LNCaP clone FGC (cell line): ENCODE results near the gene IL6R.

Experiments used
- DNase-seq: peaks from one replicate; pipeline ENCODE4 v3.0.0-alpha.2; 2011; ENCODE audit warnings: low read depth
- H3K4me3 ChIP-seq: 2 replicates; pipeline ENCODE4 v1.5.1; 2011; ENCODE audit warnings: mild to moderate bottlenecking, low read depth, low read length, control low read depth
- CTCF ChIP-seq: IDR thresholded peaks from 2 replicates; pipeline ENCODE4 v1.5.1; 2012; ENCODE audit warnings: mild to moderate bottlenecking; ENCODE audit not compliant: control insufficient read depth, insufficient read depth; ENCODE audit errors: extremely low read depth

The IL6R gene

DNA sequence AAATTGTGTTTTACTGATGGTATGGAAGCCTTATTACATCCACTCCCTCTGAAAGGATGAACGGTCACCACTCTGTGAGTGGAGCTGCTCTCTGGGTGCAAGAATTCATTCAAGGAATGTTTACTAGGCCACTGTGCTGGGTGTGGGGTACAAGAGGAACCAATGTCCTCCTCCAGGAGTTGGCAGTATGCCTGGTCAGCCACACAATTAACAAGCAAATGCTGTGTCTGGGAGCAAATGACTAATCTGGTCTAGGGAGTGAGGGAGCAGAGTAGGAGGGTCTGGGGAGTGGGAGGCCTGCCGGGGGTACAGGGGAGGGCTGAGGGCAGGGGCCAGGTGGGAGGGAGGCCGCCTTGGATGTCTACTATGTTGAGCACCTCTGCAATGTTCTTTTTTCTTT lies 69.7 kb downstream of the IL6R start:
- DNase-seq, result no peak
- TF ChIP-seq CTCF, result no peak
- no peak overlapping the region for H3K4me3 ChIP-seq

DNA sequence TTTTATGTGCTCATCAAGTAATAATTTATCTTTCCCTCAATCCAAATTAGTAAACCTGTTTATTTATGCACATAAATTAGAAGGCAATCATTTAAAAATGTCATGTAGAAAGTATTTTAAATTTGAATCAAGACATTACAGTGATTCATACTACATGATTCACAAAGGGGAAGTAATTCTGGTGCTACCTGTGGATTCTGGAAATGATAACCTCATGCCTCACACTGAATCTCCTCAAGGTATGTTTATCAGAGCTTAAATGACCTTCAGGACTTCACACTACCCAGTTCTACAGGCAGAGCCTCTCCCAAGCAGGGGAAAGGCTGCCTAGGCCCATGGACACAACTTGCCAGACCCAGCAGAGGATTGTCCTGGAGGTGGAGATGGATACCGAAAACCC lies 71.6 kb downstream of the IL6R start:
- no peak for TF ChIP-seq CTCF
- DNase-seq, result no peak
- H3K4me3 ChIP-seq, result no peak overlapping the region

GRCh38 chr1:154478013-154478412 lies 72.9 kb downstream of the IL6R start:
- no peak overlapping the region for H3K4me3 ChIP-seq
- no peak for TF ChIP-seq CTCF
- DNase-seq, result no peak

DNA sequence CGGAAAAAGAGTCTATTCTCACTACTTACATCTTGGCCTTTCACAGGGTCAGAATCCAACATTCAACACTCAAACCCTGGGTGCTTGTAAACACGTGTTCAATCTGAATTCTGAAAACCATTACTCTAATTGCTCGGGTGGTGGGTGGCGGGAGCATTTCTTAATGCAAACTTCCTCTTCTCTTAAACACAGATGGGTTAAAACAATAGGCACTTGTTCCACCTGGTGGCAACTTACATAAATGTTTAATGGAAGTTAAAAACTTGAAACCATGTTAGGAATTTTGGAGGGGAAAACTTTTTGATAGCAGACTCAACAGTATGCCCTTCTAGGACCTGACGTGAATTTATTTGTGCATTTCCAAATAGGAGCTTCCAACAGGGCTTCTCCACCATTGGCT lies 73.5 kb downstream of the IL6R start:
- no peak for DNase-seq
- no peak overlapping the region for H3K4me3 ChIP-seq
- peak; percentile 26; the same call in 1 of the 2 replicates for TF ChIP-seq CTCF

- DNase-seq, result peak; percentile 65
- no peak overlapping the region for H3K4me3 ChIP-seq
These were observed 74.8 kb downstream of the IL6R start for GRCh38 chr1:154479764-154480421.

GRCh38 chr1:154481053-154481452 lies 75.9 kb downstream of the IL6R start:
- TF ChIP-seq CTCF, result no peak
- no peak overlapping the region for H3K4me3 ChIP-seq
- DNase-seq, result no peak

More at GRCh38 chr1:154479764-154480421, 74.8 kb downstream of the IL6R start:
- TF ChIP-seq CTCF, result peak; percentile 91
